Measurements from ENCODE around the gene CREB5. TPM values are rescaled to one million over a fixed set of nuclear protein-coding genes. Genes with fewer than 3 reads are reported as not detected.

CREB5 gene
- total RNA-seq, 1 experiment from 2014 or later, result 0.49 TPM

DNA sequence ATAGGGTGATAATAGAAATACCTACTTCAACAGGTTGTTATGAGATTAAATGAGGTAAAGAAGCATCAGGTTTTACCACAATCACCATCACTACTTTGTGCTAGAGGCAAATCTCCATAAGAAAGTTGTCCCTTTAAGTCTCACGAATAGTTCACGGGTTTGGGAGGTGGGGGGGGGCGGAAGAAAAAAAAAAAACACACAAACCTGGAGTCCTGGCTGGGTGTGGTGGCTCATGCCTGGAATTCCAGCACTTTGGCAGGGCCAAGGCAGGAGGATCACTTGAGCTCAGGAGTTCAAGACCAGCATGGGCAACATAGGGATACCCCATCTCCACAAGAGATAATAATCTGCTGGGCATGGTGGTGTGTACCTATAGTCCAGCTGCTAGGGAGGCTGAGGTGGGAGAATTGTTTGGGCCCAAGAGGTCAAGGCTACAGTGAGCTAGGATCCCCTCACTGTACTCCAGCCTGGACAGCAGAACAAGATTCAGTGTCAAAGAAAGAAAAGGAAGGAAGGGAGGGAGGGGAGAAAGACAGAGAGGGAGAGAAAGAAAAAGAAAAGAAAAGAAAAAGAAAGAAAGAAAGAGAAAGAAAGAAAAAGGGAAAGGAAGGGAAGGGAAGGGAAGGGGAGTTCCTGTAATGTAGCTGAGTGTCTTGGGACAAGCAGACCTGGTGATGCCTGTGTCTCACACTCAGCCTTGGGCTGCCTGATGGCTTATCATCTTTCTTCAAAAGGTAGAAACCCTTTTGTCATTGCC, 231.4 kb downstream of the CREB5 start:
- TF ChIP-seq, protein P1, sequence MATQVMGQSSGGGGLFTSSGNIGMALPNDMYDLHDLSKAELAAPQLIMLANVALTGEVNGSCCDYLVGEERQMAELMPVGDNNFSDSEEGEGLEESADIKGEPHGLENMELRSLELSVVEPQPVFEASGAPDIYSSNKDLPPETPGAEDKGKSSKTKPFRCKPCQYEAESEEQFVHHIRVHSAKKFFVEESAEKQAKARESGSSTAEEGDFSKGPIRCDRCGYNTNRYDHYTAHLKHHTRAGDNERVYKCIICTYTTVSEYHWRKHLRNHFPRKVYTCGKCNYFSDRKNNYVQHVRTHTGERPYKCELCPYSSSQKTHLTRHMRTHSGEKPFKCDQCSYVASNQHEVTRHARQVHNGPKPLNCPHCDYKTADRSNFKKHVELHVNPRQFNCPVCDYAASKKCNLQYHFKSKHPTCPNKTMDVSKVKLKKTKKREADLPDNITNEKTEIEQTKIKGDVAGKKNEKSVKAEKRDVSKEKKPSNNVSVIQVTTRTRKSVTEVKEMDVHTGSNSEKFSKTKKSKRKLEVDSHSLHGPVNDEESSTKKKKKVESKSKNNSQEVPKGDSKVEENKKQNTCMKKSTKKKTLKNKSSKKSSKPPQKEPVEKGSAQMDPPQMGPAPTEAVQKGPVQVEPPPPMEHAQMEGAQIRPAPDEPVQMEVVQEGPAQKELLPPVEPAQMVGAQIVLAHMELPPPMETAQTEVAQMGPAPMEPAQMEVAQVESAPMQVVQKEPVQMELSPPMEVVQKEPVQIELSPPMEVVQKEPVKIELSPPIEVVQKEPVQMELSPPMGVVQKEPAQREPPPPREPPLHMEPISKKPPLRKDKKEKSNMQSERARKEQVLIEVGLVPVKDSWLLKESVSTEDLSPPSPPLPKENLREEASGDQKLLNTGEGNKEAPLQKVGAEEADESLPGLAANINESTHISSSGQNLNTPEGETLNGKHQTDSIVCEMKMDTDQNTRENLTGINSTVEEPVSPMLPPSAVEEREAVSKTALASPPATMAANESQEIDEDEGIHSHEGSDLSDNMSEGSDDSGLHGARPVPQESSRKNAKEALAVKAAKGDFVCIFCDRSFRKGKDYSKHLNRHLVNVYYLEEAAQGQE (IDR thresholded peaks at IDR 0.05; ENCODE audit: low read depth), result no peak
- TF ChIP-seq EZH2phosphoT487 (IDR thresholded peaks at IDR 0.05; ENCODE audit: borderline replicate concordance), result no peak
- no peak for TF ChIP-seq FOSL1 (IDR thresholded peaks at IDR 0.05; ENCODE audit: low read depth)
- no peak for TF ChIP-seq CEBPB (IDR thresholded peaks at IDR 0.05; ENCODE audit: low read depth)
- TF ChIP-seq RAD21 (IDR thresholded peaks at IDR 0.05; ENCODE audit: low read depth), result no peak
- no peak for TF ChIP-seq YY1 (IDR thresholded peaks at IDR 0.05; ENCODE audit: extremely low read depth, insufficient replicate concordance, low read depth, low read length)
- no peak for TF ChIP-seq SRF (IDR thresholded peaks at IDR 0.05; ENCODE audit: low read depth)
- TF ChIP-seq, protein P2, sequence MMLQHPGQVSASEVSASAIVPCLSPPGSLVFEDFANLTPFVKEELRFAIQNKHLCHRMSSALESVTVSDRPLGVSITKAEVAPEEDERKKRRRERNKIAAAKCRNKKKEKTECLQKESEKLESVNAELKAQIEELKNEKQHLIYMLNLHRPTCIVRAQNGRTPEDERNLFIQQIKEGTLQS (IDR thresholded peaks at IDR 0.05), result no peak
- H4K20me1 ChIP-seq (ENCODE audit: insufficient read depth), result no peaks in the 10 kb centered on the region
- no peaks in the 10 kb centered on the region for H3K4me1 ChIP-seq (ENCODE audit: control insufficient read depth in 1 of 2, insufficient read depth in 2 of 2, low read length in 2 of 2)
- no peak overlapping the region for H3K27ac ChIP-seq (ENCODE audit: low read depth, low read length)
- no peak overlapping the region for H3K4me2 ChIP-seq (ENCODE audit: low read length)
- no peak overlapping the region for H3K4me3 ChIP-seq (replicated peaks in 1 of 2; ENCODE audit: low read depth in 1 of 2, low read length in 2 of 2)
- no peaks in the 10 kb centered on the region for H3K36me3 ChIP-seq (ENCODE audit: control insufficient read depth in 1 of 2, insufficient read depth in 2 of 2, low read length in 2 of 2)
- H3K9me2 ChIP-seq (ENCODE audit: insufficient read depth), result no peaks in the 10 kb centered on the region
- ChIA-PET RAD21 (ENCODE audit: low non-redundant PET in 1 of 2, low total read pairs in 2 of 2, uncharacterized antibody in 2 of 2, unreplicated experiment in 2 of 2) (no interaction called here), CTCF (no interaction called here), POLR2A (no interaction called here)
- no TSS peak for BruUV-seq (replicated peaks)
- no peak for DNase-seq (ENCODE audit: low read depth, low spot score)
- H3K79me2 ChIP-seq (ENCODE audit: insufficient read depth, low read length), result no peaks in the 10 kb centered on the region
- ATAC-seq, result no peak
- no peaks in the 10 kb centered on the region for H3K9me3 ChIP-seq (ENCODE audit: control insufficient read depth in 1 of 2, insufficient read depth in 1 of 2, low read depth in 1 of 2, low read length in 2 of 2)
- H2AFZ ChIP-seq (ENCODE audit: low read depth, low read length, poor library complexity, severe bottlenecking), result no peak overlapping the region
- H3K9ac ChIP-seq (ENCODE audit: low read length), result no peak overlapping the region
- intact Hi-C loops (cut with micrococcal nuclease), result no loop called here
- peaks cover 29% of the 10 kb centered on the region; the same call in 1 of the 2 replicates for H3K27me3 ChIP-seq (ENCODE audit: insufficient read depth, low read length)
